HepG2 (cell line): ENCODE results near the gene IL17C. TPM values are rescaled to one million over a fixed set of nuclear protein-coding genes. Genes with fewer than 3 reads are reported as not detected.
A peak's percentile ranks its signal among the peaks of the same experiment; 100 is the strongest.

Source experiments
- ARHGAP35 ChIP-seq: sonication (generic); formaldehyde crosslinking; IDR thresholded peaks from 2 replicates; pipeline ENCODE4 v1.9.0; 2022; ENCODE audit warnings: mild to moderate bottlenecking, inconsistent platforms, moderate library complexity, missing genetic modification reagents, borderline replicate concordance
- FOXO1 ChIP-seq: sonication (generic); formaldehyde crosslinking; IDR thresholded peaks from 2 replicates; pipeline ENCODE4 v1.4.0; 2020; ENCODE audit warnings: missing genetic modification reagents
- GTF3A ChIP-seq: sonication (generic); formaldehyde crosslinking; conservative IDR thresholded peaks from 2 replicates; pipeline ENCODE4 v1.4.0; 2020; ENCODE audit warnings: mild to moderate bottlenecking, missing genetic modification reagents
- KAT2B ChIP-seq: fragments of 150-350 bp; IDR thresholded peaks from 2 replicates; pipeline ENCODE4 v1.6.1; 2014; ENCODE audit warnings: low read depth, low read length, borderline replicate concordance
- PHF21A ChIP-seq: sonication (generic); formaldehyde crosslinking; IDR thresholded peaks from 2 replicates; pipeline ENCODE4 v1.5.0; 2020; ENCODE audit warnings: mild to moderate bottlenecking, missing genetic modification reagents
- SPEN ChIP-seq: sonication (generic); formaldehyde crosslinking; IDR thresholded peaks from 2 replicates; pipeline ENCODE4 v1.5.1; 2020; ENCODE audit warnings: low read depth, mild to moderate bottlenecking, missing genetic modification reagents
- TBL1XR1 ChIP-seq: fragments of 150-350 bp; IDR thresholded peaks from 2 replicates; pipeline ENCODE4 v1.6.1; 2014; ENCODE audit warnings: borderline replicate concordance, low read length; ENCODE audit not compliant: partially characterized antibody
- ZFYVE20 ChIP-seq: sonication (generic); formaldehyde crosslinking; IDR thresholded peaks from 2 replicates; pipeline ENCODE4 v1.8.0; 2023; ENCODE audit warnings: low read depth, mild to moderate bottlenecking, moderate library complexity, missing genetic modification reagents, borderline replicate concordance
- ZMYM3 ChIP-seq: sonication (generic); formaldehyde crosslinking; IDR thresholded peaks from 2 replicates; pipeline ENCODE4 v1.5.1; 2020; ENCODE audit warnings: mild to moderate bottlenecking, missing genetic modification reagents
- ZNF225 ChIP-seq: sonication (generic); formaldehyde crosslinking; IDR thresholded peaks from 2 replicates; pipeline ENCODE4 v1.4.0; 2020; ENCODE audit warnings: mild to moderate bottlenecking, missing genetic modification reagents
- ZNF230 ChIP-seq: sonication (generic); formaldehyde crosslinking; IDR thresholded peaks from 2 replicates; pipeline ENCODE4 v1.4.0; 2020; ENCODE audit warnings: mild to moderate bottlenecking, missing genetic modification reagents
- ZNF329 ChIP-seq: sonication (generic); formaldehyde crosslinking; IDR thresholded peaks from 2 replicates; pipeline ENCODE4 v1.9.0; 2021; ENCODE audit warnings: low read depth, mild to moderate bottlenecking, missing genetic modification reagents
- ZNF333 ChIP-seq: sonication (generic); formaldehyde crosslinking; IDR thresholded peaks from 2 replicates; pipeline ENCODE4 v1.4.0; 2020; ENCODE audit warnings: mild to moderate bottlenecking, missing genetic modification reagents, borderline replicate concordance
- ZNF547 ChIP-seq: sonication (generic); formaldehyde crosslinking; IDR thresholded peaks from 2 replicates; pipeline ENCODE4 v1.5.1; 2020; ENCODE audit warnings: mild to moderate bottlenecking, missing genetic modification reagents
- ZNF841 ChIP-seq: sonication (generic); formaldehyde crosslinking; IDR thresholded peaks from 2 replicates; pipeline ENCODE4 v1.8.1; 2023; ENCODE audit warnings: missing genetic modification reagents, borderline replicate concordance
- ZSCAN31 ChIP-seq: sonication (generic); formaldehyde crosslinking; IDR thresholded peaks from 2 replicates; pipeline ENCODE4 v1.5.0; 2020; ENCODE audit warnings: low read depth, mild to moderate bottlenecking, missing genetic modification reagents
- polyA plus RNA-seq, 8 experiments: library from polyadenylated mRNA; depleted of rRNA in 3 of 8; stranded (reverse) in 7 of 8; unstranded in 1 of 8; fragments of >200 nt; fragmentation: Illumina TruSeq in 4 of 8; extraction: Trizol in 4 of 8; gene quantifications; 2 replicates each; pipeline versions ENCODE4 v1.2.1 to v1.2.3, GENCODE V29; 2011 to 2016; ENCODE audit warnings: low read depth in 4 of 8, missing spikeins in 1 of 8, mixed read lengths in 1 of 8; ENCODE audit not compliant: insufficient read depth in 1 of 8
- total RNA-seq, 5 experiments: library from RNA; depleted of rRNA; stranded (reverse); fragments of >200 nt; fragmentation: Illumina TruSeq; extraction: Trizol; gene quantifications; 2 replicates each; pipeline ENCODE4 v1.2.3, GENCODE V29; 2016; ENCODE audit warnings: low read depth in 1 of 5
- TF ChIP-seq, protein P1 (sequence below): IDR thresholded peaks from 2 replicates; pipeline ENCODE4 v1.4.0; 2020; ENCODE audit warnings: mild to moderate bottlenecking, missing genetic modification reagents
- TF ChIP-seq, protein P2 (sequence below): sonication (generic); formaldehyde crosslinking; conservative IDR thresholded peaks from 2 replicates; pipeline ENCODE4 v1.8.0; 2022; ENCODE audit warnings: low read depth, missing genetic modification reagents
- TF ChIP-seq, protein P3 (sequence below): sonication (generic); formaldehyde crosslinking; IDR thresholded peaks from 2 replicates; pipeline ENCODE4 v1.8.0; 2023; ENCODE audit warnings: mild to moderate bottlenecking, missing genetic modification reagents
- TF ChIP-seq, protein P4 (sequence below): sonication (generic); formaldehyde crosslinking; IDR thresholded peaks from 2 replicates; pipeline ENCODE4 v1.4.0; 2020; ENCODE audit warnings: mild to moderate bottlenecking, low read depth, missing genetic modification reagents

Gene IL17C
- total and polyA plus RNA-seq, 2 of the 13 experiments (the other 11 are each of a cell fraction or from before 2014, with no cell fraction given): not detected

DNA sequence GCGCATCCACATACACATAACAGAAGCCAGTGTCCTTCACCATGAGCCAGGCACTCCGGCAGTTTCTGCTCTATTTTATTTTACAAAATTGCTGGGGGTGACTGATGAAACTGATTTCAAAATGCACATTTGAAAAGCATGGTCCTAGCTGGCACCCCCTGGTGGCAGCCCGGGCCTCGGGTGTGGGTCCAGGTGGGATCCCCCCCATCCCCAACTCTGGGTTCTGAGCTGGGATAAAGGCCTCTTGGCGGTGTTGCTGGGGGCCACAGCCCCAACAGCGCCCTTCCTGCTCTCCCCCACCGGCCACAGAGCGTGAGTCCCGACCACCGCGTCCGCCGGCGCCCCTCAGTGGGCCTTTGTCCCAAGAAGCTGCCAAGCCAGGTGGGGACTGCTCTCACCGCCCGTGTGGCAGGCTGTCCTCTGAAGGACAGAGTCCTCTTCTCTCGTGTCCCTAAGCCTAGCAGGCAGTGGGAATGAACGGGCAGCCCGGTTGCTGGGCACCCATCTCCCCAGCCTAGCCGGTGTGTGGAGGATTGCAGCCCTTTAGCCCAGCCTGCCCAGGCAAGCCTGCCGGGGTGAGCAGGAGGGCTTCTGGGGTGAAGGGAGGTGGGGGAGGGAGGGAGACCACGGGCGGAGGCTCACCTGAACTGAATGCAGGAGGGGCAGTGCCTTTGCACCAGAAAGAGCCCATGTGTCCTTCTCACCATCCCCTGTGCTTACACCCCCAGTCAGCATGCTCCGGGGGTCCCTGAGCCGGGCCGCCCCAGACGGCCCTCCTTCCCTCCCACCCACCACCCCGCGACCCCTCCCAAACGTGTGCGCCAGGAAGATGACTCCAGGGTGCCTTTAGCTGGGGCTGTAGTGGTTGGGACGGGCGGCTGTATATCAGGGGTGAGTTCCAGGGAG is 47.0 kb downstream of the IL17C start (continued):
- TF ChIP-seq, protein P1, sequence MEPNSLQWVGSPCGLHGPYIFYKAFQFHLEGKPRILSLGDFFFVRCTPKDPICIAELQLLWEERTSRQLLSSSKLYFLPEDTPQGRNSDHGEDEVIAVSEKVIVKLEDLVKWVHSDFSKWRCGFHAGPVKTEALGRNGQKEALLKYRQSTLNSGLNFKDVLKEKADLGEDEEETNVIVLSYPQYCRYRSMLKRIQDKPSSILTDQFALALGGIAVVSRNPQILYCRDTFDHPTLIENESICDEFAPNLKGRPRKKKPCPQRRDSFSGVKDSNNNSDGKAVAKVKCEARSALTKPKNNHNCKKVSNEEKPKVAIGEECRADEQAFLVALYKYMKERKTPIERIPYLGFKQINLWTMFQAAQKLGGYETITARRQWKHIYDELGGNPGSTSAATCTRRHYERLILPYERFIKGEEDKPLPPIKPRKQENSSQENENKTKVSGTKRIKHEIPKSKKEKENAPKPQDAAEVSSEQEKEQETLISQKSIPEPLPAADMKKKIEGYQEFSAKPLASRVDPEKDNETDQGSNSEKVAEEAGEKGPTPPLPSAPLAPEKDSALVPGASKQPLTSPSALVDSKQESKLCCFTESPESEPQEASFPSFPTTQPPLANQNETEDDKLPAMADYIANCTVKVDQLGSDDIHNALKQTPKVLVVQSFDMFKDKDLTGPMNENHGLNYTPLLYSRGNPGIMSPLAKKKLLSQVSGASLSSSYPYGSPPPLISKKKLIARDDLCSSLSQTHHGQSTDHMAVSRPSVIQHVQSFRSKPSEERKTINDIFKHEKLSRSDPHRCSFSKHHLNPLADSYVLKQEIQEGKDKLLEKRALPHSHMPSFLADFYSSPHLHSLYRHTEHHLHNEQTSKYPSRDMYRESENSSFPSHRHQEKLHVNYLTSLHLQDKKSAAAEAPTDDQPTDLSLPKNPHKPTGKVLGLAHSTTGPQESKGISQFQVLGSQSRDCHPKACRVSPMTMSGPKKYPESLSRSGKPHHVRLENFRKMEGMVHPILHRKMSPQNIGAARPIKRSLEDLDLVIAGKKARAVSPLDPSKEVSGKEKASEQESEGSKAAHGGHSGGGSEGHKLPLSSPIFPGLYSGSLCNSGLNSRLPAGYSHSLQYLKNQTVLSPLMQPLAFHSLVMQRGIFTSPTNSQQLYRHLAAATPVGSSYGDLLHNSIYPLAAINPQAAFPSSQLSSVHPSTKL (CRISPR knock-in tag): 0 out of 2 replicates have a peak, but pooled peaks have one; percentile 21
- TF ChIP-seq ZNF841 (CRISPR knock-in tag) (no peak), ZNF225 (CRISPR knock-in tag) (peak; percentile 40; the same call in 1 of the 2 replicates), ZMYM3 (CRISPR knock-in tag) (no peak), ZNF230 (CRISPR knock-in tag) (no peak), ZFYVE20 (CRISPR knock-in tag) (no peak), FOXO1 (no peak), ZSCAN31 (no peak), PHF21A (CRISPR knock-in tag) (0 out of 2 replicates have a peak, but pooled peaks have one; percentile 26), TBL1XR1 (no peak), KAT2B (no peak), GTF3A (CRISPR knock-in tag) (no peak), ZNF547 (CRISPR knock-in tag) (no peak), ZNF333 (CRISPR knock-in tag) (no peak), ZNF329 (CRISPR knock-in tag) (no peak), ARHGAP35 (no peak), SPEN (CRISPR knock-in tag) (no peak)
- TF ChIP-seq, protein P2, sequence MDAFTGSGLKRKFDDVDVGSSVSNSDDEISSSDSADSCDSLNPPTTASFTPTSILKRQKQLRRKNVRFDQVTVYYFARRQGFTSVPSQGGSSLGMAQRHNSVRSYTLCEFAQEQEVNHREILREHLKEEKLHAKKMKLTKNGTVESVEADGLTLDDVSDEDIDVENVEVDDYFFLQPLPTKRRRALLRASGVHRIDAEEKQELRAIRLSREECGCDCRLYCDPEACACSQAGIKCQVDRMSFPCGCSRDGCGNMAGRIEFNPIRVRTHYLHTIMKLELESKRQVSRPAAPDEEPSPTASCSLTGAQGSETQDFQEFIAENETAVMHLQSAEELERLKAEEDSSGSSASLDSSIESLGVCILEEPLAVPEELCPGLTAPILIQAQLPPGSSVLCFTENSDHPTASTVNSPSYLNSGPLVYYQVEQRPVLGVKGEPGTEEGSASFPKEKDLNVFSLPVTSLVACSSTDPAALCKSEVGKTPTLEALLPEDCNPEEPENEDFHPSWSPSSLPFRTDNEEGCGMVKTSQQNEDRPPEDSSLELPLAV (CRISPR knock-in tag): no peak
- TF ChIP-seq, protein P3, sequence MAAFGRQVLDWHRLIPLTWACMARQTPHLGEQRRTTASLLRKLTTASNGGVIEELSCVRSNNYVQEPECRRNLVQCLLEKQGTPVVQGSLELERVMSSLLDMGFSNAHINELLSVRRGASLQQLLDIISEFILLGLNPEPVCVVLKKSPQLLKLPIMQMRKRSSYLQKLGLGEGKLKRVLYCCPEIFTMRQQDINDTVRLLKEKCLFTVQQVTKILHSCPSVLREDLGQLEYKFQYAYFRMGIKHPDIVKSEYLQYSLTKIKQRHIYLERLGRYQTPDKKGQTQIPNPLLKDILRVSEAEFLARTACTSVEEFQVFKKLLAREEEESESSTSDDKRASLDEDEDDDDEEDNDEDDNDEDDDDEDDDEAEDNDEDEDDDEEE (CRISPR knock-in tag): no peak
- TF ChIP-seq, protein P4, sequence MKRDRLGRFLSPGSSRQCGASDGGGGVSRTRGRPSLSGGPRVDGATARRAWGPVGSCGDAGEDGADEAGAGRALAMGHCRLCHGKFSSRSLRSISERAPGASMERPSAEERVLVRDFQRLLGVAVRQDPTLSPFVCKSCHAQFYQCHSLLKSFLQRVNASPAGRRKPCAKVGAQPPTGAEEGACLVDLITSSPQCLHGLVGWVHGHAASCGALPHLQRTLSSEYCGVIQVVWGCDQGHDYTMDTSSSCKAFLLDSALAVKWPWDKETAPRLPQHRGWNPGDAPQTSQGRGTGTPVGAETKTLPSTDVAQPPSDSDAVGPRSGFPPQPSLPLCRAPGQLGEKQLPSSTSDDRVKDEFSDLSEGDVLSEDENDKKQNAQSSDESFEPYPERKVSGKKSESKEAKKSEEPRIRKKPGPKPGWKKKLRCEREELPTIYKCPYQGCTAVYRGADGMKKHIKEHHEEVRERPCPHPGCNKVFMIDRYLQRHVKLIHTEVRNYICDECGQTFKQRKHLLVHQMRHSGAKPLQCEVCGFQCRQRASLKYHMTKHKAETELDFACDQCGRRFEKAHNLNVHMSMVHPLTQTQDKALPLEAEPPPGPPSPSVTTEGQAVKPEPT (CRISPR knock-in tag): no peak
